Glutamatergic neuron (in vitro differentiated cells): ENCODE results near the gene OR1D5. TPM values are rescaled to one million over a fixed set of nuclear protein-coding genes. Genes with fewer than 3 reads are reported as not detected.

Experiments used
- DNase-seq: peaks from one replicate; pipeline ENCODE4 v3.0.0; 2022
- H3K27ac Mint-ChIP-seq: one replicate; pipeline ENCODE4 v1.8.0; 2020; ENCODE audit warnings: mild to moderate bottlenecking, mixed read lengths, inconsistent platforms; ENCODE audit not compliant: unreplicated experiment
- H3K27me3 Mint-ChIP-seq: one replicate; pipeline ENCODE4 v1.8.0; 2020; ENCODE audit warnings: mild to moderate bottlenecking, moderate library complexity, mixed read lengths, inconsistent platforms; ENCODE audit not compliant: unreplicated experiment
- H3K36me3 Mint-ChIP-seq: one replicate; pipeline ENCODE4 v1.8.0; 2020; ENCODE audit warnings: mild to moderate bottlenecking, mixed read lengths, inconsistent platforms; ENCODE audit not compliant: unreplicated experiment
- H3K4me1 Mint-ChIP-seq: one replicate; pipeline ENCODE4 v1.8.0; 2020; ENCODE audit warnings: mild to moderate bottlenecking, low read depth, mixed read lengths, inconsistent platforms; ENCODE audit not compliant: unreplicated experiment
- H3K4me3 Mint-ChIP-seq: one replicate; pipeline ENCODE4 v1.8.0; 2020; ENCODE audit warnings: mild to moderate bottlenecking, mixed read lengths, inconsistent platforms; ENCODE audit not compliant: unreplicated experiment
- H3K9me3 Mint-ChIP-seq: one replicate; pipeline ENCODE4 v1.8.0; 2020; ENCODE audit warnings: mild to moderate bottlenecking, moderate library complexity, mixed read lengths, inconsistent platforms; ENCODE audit not compliant: unreplicated experiment
- CTCF ChIP-seq: fragments of 200-600 bp; sonication (generic); IDR thresholded peaks from one replicate; pipeline ENCODE4 v1.5.0; 2021; ENCODE audit not compliant: partially characterized antibody, unreplicated experiment
- total RNA-seq: library from RNA; stranded (reverse); fragmentation: NEBNext Ultra II Directional; extraction: Animal tissue kit (Norgen Biotek cat#: 25700); gene quantifications from one replicate; pipeline ENCODE4 v1.2.1, GENCODE V29; 2021; ENCODE audit not compliant: unreplicated experiment

Gene OR1D5
- total RNA-seq, 1 donor from 2014 or later: not detected

GRCh38 chr17:3048727-3049471 lies 14.5 kb downstream of the OR1D5 start:
- no peaks in the 10 kb centered on the region for H3K36me3 Mint-ChIP-seq
- TF ChIP-seq CTCF: peak; percentile 43
- H3K4me1 Mint-ChIP-seq: no peaks in the 10 kb centered on the region
- H3K4me3 Mint-ChIP-seq: peak overlapping the region; percentile 93
- peaks cover 3% of the 10 kb centered on the region for H3K27me3 Mint-ChIP-seq
- DNase-seq: peak; percentile 96
- peak overlapping the region; percentile 28 for H3K27ac Mint-ChIP-seq
- H3K9me3 Mint-ChIP-seq: no peaks in the 10 kb centered on the region

GRCh38 chr17:3046753-3047152 lies 16.7 kb downstream of the OR1D5 start:
- no peak for TF ChIP-seq CTCF
- Mint-ChIP-seq H3K4me3 (no peak overlapping the region), H3K9me3 (no peaks in the 10 kb centered on the region), H3K27ac (no peak overlapping the region), H3K27me3 (peaks cover 3% of the 10 kb centered on the region), H3K4me1 (no peaks in the 10 kb centered on the region), H3K36me3 (peaks cover 5% of the 10 kb centered on the region)
- no peak for DNase-seq

- Mint-ChIP-seq H3K27me3 (peaks cover 3% of the 10 kb centered on the region), H3K4me3 (no peak overlapping the region), H3K36me3 (peaks cover 5% of the 10 kb centered on the region), H3K4me1 (no peaks in the 10 kb centered on the region), H3K9me3 (peaks cover 4% of the 10 kb centered on the region), H3K27ac (peak overlapping the region; percentile 64)
- DNase-seq: no peak
- TF ChIP-seq CTCF: peak; percentile 32
Observed at GRCh38 chr17:3043737-3044365, 19.6 kb downstream of the OR1D5 start.

- Mint-ChIP-seq H3K27me3 (peaks cover 2% of the 10 kb centered on the region), H3K27ac (no peak overlapping the region), H3K4me1 (peaks cover 6% of the 10 kb centered on the region), H3K9me3 (peaks cover 6% of the 10 kb centered on the region), H3K36me3 (peaks cover 5% of the 10 kb centered on the region), H3K4me3 (no peak overlapping the region)
- no peak for TF ChIP-seq CTCF
- DNase-seq: no peak
Observed at GRCh38 chr17:3040882-3041281, 22.5 kb downstream of the OR1D5 start.

GRCh38 chr17:3039736-3040135 lies 23.7 kb downstream of the OR1D5 start:
- Mint-ChIP-seq H3K9me3 (peaks cover 8% of the 10 kb centered on the region), H3K27me3 (peaks cover 4% of the 10 kb centered on the region), H3K4me1 (peaks cover 9% of the 10 kb centered on the region), H3K4me3 (no peak overlapping the region), H3K27ac (no peak overlapping the region), H3K36me3 (peaks cover 5% of the 10 kb centered on the region)
- no peak for TF ChIP-seq CTCF
- no peak for DNase-seq
